Keratinocyte (primary cell): Measurements from ENCODE around the gene VAV2.

Experiments used
- CTCF ChIP-seq, 3 experiments: IDR thresholded peaks in 1 of 3; conservative IDR thresholded peaks in 1 of 3; optimal IDR thresholded peaks in 1 of 3; 2 replicates in 2 of 3; 3 replicates in 1 of 3; pipeline versions ENCODE3 to v1.5.1; 2011; ENCODE audit warnings: low read length in 3 of 3, mild to moderate bottlenecking in 3 of 3, moderate library complexity in 2 of 3, control low read depth in 1 of 3, inconsistent platforms in 1 of 3; ENCODE audit not compliant: insufficient read depth in 2 of 3; ENCODE audit errors: extremely low read depth in 1 of 3
- EZH2 ChIP-seq: IDR thresholded peaks from one replicate; pipeline ENCODE4 v1.6.1; 2012; ENCODE audit warnings: inconsistent platforms, mild to moderate bottlenecking, low read length, moderate library complexity

DNA sequence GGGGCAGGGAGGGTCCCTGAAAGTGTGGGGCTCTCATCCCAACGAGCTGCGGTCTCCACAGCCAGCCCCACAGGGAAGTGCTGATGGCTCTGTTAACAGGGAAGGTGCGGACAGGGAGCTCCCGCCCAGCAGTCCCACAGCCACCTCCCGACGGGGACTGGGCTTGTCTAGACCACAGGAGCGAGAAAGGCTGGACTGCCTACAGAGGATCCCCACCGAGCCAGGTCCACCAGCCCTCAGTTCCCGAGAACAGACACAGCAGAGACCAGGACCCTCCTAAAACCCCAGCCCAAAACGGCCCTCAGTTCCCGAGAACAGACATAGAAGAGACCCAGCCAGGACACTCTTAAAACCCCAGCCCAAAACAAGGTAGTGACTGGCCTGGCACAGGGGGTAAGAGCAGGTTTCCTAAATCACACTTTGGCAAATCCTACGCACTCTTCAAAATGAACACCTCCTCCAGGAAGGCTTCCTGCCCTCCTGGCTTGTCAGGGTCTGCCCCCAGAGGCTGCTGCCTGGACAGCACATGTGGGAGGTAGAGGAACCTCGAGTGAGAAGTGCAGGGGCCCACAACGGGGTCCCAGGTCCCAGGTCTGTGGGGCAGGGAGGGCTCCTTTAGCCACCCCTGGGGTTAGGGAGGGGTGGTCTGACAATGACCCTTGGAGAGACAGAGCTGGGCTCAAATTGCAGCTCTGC lies 167.9 kb downstream of the VAV2 start:
- TF ChIP-seq CTCF (optimal IDR thresholded peaks at IDR 0.05 in 1 of 3, IDR thresholded peaks at IDR 0.05 in 1 of 3, conservative IDR thresholded peaks at IDR 0.05 in 1 of 3; ENCODE audit: extremely low read depth in 1 of 3, insufficient read depth in 2 of 3, low read length in 3 of 3) (no peak), EZH2 (no peak)
